ENCODE data around the gene TSPYL2.

Gene TSPYL2

GRCh38 chrX:53126377-53126776, 44.2 kb downstream of the TSPYL2 start:
- DNase-seq = no peak

GRCh38 chrX:53128097-53128749, 46.1 kb downstream of the TSPYL2 start:
- DNase-seq = no peak

GRCh38 chrX:53133400-53133799, 51.2 kb downstream of the TSPYL2 start:
- DNase-seq = no peak

GRCh38 chrX:53135581-53135980, 53.4 kb downstream of the TSPYL2 start:
- no peak for DNase-seq

Measured in CD4-positive, alpha-beta T cell treated with Interleukin-21 for 1 hour (primary cell).